ENCODE results near the gene DCD.
"Not testable (repeated sequence)": the region's sequence is repeated elsewhere in the genome, so short reads cannot be mapped to it uniquely, and the experiment has no call there.

Gene DCD

DNA sequence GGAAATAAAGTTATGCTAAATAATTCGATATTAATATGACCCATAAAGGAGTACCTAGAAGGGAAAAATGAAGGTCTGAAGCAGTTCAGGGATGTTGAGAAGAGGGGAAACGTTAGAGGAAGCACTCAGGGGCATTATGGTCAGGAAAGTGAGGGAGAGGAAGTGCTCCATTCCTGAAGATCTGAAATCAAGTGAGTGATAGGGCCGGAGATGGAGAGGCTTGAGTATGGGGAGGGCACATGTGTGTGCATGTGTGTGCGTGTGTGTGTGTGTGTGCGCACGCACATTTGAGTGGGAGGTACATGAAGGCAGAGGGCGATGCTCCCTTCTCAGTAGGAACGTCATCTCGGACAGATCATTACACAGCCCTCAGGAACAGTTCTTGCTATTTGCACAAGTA is 4.9 kb upstream of the DCD start:
- no peak for DNase-seq (ENCODE audit: low read depth in 2 of 2)

DNA sequence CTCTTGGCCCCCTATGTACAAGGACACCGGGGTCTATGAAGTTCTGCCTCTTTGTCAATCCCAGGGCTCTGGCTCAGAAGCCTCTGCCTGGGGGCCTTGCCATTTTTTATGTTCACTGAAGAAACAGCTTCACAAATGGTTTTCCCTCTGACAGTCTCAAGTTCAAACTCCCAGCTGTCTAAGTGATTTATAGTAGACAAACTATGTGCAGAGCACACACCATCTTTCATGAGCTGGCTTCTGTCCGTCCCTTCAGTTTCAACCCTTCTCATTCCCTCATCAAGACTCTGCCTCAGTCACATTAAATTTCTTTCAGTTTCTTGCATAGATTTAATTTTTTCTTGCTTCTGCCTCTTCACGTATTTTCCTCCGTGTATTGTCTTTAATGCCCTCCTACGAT is 2.7 kb upstream of the DCD start:
- DNase-seq (ENCODE audit: low read depth in 2 of 2): no peak

DNA sequence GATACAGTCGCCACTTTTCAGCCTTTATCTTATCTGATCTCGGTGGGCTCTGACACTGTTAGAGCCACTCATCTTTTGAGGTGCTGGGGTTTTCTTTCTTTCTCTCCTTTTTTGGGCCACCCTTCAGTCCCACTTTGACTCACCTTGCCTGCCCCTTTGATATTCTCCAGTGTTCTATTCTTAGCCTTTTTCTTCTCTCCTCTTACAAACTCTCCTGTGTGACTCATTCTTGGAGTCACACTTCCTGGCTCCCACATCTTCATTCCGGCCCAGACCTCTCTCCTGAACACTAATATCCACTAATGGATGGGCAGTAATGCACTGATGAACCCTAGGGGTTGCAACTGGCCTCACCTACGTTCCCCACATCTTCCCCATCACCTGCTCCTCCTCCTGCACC is 2.2 kb upstream of the DCD start:
- DNase-seq (ENCODE audit: low read depth in 2 of 2): no peak

DNA sequence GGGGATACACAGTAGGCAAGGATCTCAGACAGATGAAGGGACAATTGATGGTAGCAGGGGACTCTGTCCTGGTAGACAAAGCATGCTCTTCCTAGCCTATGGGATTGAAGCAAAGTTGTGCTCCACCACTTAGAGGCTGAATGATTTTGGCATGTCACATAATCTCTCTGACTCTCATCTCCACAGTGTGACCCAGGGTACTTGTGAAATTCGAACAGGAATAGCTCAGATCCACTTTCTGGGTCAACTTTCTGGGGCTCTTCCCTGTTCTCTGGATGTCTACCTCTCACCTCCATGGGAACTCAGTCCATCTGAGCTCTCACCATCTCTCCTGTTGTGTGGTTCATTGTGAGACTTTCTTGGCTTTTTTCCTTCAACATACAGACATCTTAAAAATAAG is 1.7 kb upstream of the DCD start:
- DNase-seq (ENCODE audit: low read depth in 2 of 2): no peak

DNA sequence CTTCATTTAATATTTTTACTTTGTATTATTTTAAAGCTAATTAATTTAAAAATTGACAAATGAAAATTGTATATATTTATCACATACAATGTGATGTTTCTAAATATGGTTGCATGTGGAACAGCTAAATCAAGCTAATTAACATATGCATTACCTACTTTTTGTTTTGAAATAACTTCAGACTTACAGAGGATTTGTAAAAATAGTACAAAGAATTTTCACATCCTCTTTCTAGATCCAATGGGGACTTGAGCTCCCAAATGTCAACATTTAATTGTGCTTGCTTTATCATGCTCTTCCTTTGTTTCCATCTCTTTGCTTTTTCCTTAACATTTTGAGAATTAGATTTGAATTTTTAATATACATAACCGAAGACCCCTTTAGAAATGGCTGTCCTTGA is 6.6 kb downstream of the DCD start:
- no peak for DNase-seq (ENCODE audit: low read depth in 2 of 2)

DNA sequence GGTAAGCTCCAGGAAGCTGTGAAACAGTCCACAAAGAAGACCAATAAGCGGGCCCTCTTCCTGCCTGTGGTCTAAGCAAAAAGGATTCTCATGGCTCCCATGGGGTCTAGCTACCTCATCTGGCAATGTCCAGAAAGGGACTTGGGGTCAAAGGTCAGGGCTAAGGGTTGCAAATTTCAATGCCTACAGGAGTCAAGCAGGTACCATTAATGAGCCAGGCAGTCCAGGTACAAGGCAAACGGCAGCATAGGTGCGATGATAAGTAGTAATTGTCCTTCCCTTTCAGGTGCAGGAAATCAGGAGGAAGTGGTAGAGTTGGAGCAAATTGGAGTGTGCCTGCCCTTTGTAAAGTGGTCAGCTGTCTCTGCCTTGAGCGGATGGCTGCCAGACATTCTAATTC is 7.1 kb downstream of the DCD start:
- DNase-seq (ENCODE audit: low read depth in 2 of 2): no peak

DNA sequence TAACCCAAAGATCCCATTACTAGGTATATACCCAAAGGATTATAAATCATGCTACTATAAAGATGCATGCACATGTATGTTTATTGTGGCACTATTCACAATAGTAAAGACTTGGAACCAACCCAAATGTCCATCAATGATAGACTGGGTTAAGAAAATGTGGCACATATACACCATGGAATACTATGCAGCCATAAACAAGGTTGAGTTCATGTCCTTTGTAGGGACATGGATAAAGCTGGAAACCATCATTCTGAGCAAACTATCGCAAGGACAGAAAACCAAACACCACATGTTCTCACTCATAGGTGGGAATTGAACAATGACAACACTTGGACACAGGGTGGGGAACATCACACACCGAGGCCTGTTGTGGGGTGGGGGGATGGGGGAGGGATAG is 9.1 kb downstream of the DCD start:
- not testable (repeated sequence) for DNase-seq (ENCODE audit: low read depth in 2 of 2)

DNA sequence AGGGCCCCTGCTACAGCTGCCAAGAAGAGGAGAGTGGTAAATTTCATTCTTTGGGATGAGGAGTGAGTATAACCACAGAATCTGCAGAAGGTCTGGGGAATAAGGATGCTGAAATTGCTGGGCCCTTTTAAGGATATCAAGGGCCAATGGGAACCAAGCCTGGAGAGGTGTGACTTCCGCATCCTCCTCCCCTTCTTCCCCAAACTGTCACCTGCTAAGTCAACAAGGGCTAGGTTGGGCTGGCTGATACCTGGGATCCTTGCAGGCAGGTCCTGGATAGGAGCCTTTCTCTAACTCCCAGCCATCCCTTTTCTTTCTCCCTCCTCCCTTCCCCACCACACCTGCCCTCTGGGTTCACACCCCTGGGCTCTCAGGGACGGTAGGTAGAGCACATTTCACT is 13.4 kb downstream of the DCD start, which contains the start of gene LACRT:
LACRT (minus strand) TSS at position 101 of the 400 bp plus-strand sequence; CDS start at position 47, 54 bp downstream.
- no peak for DNase-seq (ENCODE audit: low read depth in 2 of 2)

DNA sequence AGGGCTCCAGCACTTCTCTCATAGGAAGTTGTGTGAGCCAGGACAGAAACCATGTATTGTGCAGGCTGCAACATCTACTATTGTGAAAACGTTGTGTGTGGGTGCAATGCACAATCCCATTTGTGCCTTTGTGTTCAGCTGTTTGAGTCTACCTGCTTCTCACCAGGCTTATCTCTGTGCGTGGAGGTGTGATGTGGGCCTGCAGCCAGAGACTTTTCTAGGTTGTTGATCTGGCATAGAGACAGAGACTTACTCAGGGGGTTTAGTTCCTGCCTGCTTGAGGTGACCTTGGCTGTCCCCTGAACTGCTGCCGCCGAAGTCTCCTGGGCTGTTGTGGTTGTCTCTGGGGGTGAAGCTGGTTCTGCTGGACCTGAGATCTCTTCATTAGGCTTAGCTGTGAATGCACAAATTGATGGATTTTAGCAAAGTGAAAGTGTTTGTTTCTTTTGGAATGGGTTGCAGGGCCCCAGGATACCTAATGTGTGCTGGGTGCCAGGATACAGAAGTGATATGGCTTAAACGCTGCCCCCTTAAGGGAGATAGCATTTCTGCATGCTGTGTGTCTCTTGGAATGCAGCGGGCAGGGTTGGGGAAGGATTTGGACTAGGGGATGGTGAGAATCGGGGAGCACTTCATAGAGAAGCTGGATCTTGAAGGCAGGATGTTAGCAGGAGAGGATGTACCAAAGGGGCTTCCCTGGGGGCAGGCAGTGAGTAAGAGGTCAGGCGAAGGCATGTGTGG is 16.0 kb downstream of the DCD start:
- no peak for DNase-seq (ENCODE audit: low read depth in 2 of 2)

DNA sequence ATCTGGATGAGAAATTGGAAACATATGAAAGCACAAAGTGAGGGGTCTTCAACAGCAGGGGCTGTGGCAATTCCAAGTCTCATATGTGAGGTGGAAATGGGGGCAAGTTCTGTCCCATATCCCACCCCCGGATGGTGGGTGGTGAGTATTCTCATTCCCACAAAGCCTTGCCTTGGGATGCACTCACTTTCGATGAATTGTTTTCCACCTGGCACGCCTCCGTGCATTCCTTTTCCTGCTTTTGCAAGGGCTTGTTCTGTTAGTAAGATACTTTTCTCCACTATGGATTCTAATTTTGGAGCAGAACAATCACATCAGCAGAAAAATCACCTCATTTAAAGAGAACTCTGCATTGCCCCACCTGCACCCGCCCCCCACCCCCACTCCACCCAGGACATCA is 16.6 kb downstream of the DCD start:
- DNase-seq (ENCODE audit: low read depth in 2 of 2): no peak

DNA sequence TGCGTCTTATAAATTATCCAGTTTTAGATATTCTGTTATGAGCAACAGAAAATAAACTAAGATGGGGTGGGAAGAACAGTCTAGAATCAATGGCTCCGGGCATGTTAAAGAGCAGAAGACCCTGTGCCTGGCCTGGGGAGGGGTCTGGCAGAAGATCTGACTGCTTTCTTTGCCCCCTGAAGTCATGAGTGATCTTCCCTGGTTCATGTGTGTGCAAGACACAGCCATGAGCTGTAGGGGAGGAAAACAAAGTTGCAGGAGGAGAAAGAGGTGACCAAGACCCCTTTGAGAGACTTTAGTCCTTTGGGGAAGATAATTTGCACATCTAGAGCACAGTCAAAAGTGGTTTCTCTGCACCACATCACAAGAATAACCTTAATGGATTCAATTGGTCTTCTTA is 18.2 kb downstream of the DCD start:
- no peak for DNase-seq (ENCODE audit: low read depth in 2 of 2)

DNA sequence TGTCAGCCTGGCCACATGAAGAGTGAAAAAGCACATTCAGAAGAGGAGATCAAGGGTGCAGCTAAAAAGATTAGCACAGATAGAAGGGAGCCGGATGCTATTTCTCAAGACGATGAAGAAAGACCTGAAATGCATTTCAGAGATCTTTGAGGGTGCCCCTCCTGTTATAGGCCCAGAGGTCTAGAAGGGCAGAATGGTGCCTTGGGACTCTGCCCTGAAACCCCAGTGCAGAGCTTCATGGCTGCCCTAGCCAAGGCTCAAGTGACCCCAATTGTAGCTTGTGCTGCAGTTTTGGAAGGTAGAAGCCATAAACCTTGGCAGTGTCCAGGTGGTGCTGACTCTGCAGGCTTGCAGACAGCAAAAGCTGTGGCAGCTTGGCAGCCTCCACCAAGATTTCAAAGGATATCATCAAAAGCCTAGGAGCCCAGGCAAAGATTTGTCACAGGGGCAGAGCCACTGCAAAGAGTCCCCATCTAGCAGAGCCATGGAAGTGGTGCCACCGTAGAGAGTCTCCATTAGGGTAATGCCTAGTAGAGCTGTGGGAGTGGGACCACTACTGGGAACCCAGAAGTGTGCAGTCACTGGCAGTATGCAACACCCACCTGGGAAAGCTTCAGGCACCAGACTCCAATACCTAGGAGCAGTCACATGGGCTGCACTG is 19.8 kb downstream of the DCD start:
- DNase-seq (ENCODE audit: low read depth in 2 of 2): no peak

DNA sequence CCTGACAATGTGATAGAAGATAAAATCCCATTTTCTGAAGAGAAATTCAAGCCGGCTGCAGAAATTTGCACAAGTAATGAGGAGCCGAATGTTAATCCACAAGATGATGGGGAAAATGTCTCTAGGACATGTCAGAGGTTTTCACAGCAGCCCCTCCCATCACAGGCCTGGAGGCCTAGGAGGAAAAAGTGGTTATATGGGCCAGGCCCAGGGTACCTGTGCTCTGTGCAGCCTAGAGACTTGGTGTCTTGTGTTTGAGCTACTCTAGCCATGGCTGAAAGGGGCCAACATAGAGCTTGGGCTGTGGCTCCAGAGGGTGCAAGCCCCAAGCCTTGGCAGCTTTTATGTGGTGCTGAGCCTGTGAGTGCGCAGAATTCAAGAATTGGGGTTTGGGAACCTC is 20.9 kb downstream of the DCD start:
- DNase-seq (ENCODE audit: low read depth in 2 of 2): no peak

DNA sequence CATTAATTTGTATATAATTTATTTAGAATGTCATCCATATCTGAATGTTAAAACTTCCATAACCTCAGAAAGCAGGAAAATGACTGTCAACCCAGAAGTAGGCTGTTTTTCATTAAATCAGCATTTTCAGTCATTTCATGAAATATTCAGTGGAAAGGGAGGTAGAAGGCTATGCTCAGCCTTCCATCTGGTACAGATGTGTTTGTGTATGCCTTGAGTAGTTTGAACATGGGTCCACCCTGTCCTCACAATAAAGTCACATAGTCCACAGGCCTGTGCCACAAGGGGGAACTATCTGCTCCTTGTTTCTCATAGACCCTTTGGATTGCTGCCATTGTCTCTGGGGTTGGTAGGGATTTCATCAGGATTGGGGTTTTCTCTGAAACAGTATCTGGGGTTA is 22.6 kb downstream of the DCD start:
- DNase-seq (ENCODE audit: low read depth in 2 of 2): no peak

DNA sequence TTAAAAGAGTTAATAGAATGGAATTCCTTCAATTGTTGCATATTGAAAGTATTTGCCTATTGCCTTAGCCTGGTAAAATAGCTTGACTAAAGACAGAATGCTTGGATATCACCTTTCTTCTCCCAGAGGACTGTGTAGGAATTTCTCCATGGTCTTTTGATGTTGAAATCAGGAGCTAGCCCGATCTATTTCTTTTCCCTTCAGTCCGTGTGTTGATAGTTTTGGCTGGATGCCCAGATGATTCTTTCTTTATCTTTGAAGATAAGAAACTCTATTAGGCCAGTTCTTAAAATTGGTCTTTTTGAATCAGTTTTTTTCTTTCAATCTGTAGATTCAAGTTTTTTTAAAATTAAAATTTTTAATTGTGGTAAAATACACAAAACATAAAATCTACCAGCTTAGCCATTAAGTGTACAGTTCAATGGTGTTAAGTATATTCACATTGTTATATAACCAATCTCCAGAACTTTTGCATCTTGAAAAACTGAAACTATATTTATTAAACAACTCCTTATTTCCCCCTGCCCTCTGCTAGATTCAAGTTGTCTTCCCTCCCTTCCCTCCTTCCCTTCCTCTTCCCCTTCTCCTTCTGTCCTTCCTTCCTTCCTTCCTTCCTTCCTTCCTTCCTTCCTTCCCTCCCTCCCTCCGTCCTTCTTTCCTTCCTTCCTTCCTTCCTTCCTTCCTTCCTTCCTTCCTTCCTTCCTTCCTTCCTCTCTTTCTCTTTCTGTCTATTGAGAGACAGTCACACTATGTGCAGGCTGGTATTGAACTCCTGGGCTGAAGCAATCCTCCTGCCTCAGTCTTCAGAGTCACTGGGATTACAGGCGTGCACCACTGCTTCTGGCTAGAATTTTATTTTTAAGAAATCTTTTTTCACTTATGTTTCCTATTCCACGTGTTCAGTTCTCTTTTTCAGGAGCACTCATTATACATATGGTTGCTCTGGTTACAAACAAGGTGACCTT is 23.6 kb downstream of the DCD start:
- no peak for DNase-seq (ENCODE audit: low read depth in 2 of 2)

DNA sequence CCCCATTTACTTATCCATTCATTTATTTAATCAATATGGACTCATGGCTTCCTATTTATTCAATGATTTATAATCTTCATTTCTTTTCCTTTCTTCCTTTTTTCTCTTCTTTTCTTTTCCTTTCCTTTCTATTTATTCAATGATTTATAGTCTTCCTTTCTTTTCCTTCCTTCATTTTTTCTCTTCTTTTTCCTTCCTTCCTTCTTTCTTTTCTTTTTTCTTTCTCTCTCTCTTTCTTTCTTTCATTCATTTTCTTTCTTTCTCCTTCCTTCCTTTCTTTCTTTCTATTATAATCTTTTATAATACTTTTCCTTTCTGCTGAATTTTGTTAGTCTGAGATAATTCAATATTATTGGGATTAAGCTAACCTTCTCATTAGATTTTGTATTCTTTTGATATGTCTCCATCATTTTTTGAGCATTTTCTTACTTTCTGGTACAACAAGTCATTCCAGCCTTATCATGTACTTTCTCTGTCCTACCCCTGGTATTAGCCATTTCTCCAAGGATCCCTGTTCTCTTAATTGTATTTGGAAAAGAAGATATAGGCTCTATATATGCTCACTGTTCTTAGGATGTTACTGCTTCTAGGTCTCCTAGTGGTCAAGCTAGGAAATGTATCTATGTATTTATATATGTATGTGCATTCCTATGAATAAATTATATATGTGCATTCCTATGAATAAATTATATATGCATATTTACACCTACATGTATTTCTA is 25.5 kb downstream of the DCD start:
- DNase-seq (ENCODE audit: low read depth in 2 of 2): no peak

DNA sequence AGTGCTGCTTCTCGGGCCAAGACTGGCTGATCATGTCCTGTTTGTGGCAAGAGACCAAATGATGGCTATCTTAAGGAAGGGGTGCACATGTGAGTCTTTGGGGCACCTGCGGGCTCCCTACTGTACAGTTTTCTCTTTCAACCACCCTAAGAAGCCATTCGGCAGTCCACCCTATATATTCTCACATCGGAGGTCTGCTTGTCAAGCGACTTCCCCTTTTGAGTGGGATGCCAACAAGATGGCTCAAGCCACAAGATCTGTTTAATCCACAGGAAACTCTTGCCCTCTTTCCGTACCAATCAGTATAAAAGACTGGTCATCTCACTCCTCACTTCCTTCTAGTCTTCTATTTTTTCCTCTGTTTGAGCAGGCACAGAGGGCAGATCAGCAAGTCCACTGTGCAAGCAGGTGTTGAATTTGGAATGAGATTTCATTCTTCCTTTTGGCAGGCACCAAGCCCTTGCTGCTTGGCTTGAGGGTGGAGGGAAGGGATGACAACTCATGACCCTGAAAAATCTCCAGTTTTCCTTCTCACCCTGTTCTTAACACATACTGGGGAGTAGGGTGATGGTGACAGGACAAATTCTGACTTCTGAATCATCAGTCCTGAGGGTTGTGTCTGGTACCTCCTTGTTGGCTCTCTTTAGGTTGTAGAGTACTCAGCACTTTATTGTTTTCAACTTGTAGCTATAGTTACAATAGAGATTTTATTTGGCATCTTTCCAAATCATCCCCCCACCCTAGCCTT is 31.1 kb downstream of the DCD start:
- no peak for DNase-seq (ENCODE audit: low read depth in 2 of 2)

DNA sequence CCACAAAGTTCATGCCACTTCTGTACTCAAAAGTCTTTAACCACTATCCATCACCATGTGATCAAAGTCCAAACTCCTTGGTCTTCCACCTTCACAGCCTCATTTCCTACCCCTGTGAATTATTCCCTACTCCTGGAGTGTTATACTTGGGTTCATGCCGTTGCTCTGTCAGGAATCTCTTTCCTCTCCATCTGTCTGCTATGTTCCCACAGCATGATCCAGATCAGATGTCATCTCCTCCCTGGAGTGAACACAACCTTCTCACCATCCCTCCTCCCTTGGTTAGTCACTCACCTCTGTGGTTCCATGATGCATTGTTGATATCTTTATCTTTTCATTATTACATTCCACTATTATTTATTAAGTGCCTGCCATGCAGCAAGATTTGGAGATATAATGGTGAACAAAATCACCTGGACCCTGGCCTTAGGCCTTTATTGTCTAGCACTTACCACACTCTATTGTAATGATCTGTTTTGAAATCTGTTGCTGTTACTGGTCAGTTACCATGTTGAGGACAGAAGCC is 35.9 kb downstream of the DCD start:
- no peak for DNase-seq (ENCODE audit: low read depth in 2 of 2)

DNA sequence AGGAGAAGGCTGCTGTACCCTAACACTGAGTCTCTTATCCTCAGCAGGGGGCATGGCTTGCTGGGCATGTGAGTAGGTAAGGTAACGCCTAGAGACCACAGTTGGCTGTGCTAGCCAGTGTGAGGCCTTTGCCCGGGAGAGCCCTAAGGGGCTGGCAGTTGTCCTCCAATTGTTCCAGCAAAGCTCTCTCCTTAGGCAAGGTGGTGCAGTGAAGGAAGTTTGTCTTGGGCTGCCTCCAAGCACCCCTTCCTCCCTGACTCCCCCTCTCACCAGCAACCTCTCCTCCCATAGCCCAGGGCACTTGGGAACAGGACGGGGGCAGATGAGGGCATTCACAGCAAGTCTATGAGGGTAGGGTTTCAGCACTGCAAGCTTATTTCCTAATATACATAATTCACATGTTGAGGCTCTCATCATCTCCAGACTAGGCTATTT is 36.4 kb downstream of the DCD start:
- DNase-seq (ENCODE audit: low read depth in 2 of 2): no peak

DNA sequence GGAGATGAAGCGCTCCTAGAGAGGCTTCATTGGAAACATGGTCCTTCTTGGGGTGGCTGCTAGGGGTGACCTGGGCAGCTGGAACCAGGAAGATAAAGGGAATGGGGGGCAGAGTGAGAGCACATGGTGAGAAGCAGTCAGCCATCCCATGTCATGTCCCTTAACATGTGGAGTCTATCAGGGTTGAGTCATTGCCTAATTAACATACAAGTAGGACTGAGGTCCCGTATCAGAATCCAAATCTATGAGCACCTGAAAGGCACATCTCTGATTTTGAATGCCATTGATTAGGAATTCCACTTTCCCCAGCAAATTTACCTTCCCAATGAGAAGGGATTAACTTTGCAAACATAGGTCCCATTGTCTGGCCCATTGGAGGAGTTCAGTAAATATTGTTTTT is 39.4 kb downstream of the DCD start:
- DNase-seq (ENCODE audit: low read depth in 2 of 2): no peak

DNA sequence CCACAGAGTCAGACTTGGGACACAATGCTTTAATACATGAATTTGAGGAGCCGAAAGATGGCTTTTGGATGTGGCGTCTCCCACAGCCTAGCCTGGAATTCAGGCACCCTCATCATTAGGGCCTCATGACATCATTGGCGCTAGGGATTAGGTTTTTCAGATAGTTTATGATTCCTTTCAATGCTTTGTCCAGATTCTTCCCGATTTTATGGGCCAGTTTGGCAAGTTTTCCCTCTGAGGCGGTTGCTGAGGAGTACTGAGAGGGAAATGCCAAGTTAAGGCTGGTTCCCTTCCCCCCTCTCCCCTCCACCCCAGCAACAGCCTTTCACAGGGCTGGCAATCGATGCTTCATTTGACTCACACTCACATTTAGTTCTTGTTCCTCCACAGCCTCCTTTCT is 40.0 kb downstream of the DCD start:
- no peak for DNase-seq (ENCODE audit: low read depth in 2 of 2)

Data from stimulated activated CD8-positive, alpha-beta memory T cell treated with anti-CD3 and anti-CD28 coated beads, Interleukin-7, amount 100 ng/mL, for 1 hour (primary cell).